Central memory CD8-positive, alpha-beta T cell (primary cell): ENCODE data around the gene NFIA.

ENCODE experiments used
- ATAC-seq: fragments of 150-1000 bp; cut with Tn5 transposase; replicated peaks from 2 replicates; pipeline ENCODE4 v1.10.0; 2022; ENCODE audit warnings: mild to moderate bottlenecking, moderate FRiP score, moderate number of reproducible peaks; ENCODE audit not compliant: poor library complexity, severe bottlenecking; ENCODE audit errors: extremely low read depth
- DNase-seq, 2 donors: peaks; one replicate each; pipeline ENCODE4 v3.0.0; 2021; ENCODE audit warnings: low spot score in 2 of 2
- H3K27ac Mint-ChIP-seq: one replicate; pipeline ENCODE4 v1.8.0; 2022; ENCODE audit warnings: low read depth, mild to moderate bottlenecking, moderate library complexity, mixed read lengths
- H3K27me3 Mint-ChIP-seq: one replicate; pipeline ENCODE4 v1.8.0; 2022; ENCODE audit warnings: mixed read lengths
- H3K36me3 Mint-ChIP-seq: one replicate; pipeline ENCODE4 v1.8.0; 2022; ENCODE audit warnings: mild to moderate bottlenecking, moderate library complexity, mixed read lengths; ENCODE audit not compliant: insufficient read depth
- H3K4me1 Mint-ChIP-seq: one replicate; pipeline ENCODE4 v1.8.0; 2022; ENCODE audit warnings: mixed read lengths
- H3K4me3 Mint-ChIP-seq: one replicate; pipeline ENCODE4 v1.8.0; 2022; ENCODE audit warnings: mild to moderate bottlenecking, moderate library complexity, mixed read lengths
- H3K9me3 Mint-ChIP-seq: one replicate; pipeline ENCODE4 v1.8.0; 2022; ENCODE audit warnings: mixed read lengths

The NFIA gene

DNA sequence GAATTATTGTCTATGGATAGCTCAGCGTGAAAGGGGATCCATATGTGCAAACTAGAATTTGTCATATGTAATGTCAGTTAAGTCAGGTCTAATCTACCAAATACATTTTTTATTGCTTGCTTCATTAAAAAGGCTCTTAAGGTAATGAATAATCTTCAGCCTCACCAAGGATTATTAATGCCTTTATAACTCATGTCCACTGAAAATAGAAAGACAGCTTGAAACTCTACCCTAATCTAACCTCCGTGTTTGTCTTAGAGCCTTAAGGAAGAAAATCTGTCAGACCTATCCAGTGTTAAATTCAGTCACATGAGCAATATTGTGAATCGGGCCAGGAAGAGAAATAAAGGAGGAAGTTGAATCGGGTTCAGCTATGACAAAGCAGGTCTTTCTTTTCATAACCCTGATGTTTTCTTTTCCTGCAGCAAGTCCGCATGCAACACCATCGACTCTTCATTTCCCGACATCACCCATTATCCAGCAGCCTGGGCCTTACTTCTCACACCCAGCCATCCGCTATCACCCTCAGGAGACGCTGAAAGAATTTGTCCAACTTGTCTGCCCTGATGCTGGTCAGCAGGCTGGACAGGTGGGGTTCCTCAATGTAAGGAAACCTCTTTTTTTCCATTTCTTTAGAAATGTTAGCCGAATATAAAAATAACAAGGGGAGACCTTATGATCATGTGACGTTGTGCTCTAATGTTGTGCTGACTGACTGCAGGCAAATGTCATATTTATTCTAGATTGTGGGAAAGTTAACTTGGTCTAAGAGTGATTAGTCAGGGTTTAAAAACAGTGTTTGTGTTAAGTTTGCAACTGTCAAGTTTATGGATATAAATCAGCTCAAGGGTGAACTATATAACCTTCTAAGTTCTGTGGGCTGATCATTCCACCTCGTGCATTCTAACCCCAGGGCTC is 321.6 kb downstream of the NFIA start:
- no peaks in the 10 kb centered on the region for H3K9me3 Mint-ChIP-seq
- H3K4me1 Mint-ChIP-seq: no peaks in the 10 kb centered on the region
- ATAC-seq (no peak), DNase-seq (no peak)
- H3K4me3 Mint-ChIP-seq: no peak overlapping the region
- H3K27me3 Mint-ChIP-seq: no peaks in the 10 kb centered on the region
- H3K27ac Mint-ChIP-seq: no peak overlapping the region
- peaks cover 4% of the 10 kb centered on the region for H3K36me3 Mint-ChIP-seq

DNA sequence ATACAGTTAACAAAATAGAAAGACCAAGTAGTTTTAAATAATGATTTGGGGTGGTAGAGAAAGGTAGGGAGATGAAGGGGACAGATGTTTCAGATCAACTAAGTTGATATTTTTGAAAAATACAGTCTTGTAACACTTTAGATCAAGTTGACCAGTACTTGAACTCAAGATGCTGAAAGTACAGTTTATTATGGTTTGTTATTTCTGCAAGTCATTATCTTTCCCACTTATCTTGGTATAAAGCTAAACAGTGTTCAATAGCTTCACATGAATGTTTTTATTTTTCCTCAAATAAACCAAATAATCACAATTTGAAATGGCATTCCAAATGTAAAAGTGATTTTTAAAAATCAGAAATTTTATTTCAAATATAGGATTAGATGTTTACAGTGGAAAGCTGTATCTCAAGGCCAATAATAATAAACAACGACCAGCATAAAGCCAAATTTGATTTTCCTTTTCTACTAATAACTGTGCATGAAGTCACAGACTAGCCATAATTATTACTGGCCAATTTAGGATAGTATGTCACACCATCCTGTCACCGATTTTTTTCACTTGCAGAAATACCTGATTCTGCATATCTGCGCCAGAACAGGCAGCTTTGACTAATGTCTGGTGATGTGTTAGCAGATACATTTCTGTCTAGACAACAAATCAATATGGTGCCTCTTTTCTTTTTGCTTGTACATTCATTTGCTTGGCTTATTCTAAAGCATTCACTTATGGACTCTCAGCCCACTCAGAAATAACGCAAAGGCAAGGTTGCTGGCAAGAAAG is 322.4 kb downstream of the NFIA start:
- Mint-ChIP-seq H3K4me3 (no peak overlapping the region), H3K4me1 (no peaks in the 10 kb centered on the region), H3K27me3 (no peaks in the 10 kb centered on the region), H3K27ac (no peak overlapping the region), H3K9me3 (no peaks in the 10 kb centered on the region), H3K36me3 (peaks cover 7% of the 10 kb centered on the region)
- no peak for DNase-seq
- ATAC-seq: no peak

- no peak for ATAC-seq
- Mint-ChIP-seq H3K4me1 (no peaks in the 10 kb centered on the region), H3K27me3 (no peaks in the 10 kb centered on the region), H3K36me3 (peaks cover 7% of the 10 kb centered on the region), H3K9me3 (no peaks in the 10 kb centered on the region), H3K4me3 (no peak overlapping the region), H3K27ac (no peak overlapping the region)
- no peak for DNase-seq
Observed at GRCh38 chr1:61406467-61406866, 324.1 kb downstream of the NFIA start.

- ATAC-seq (no peak), DNase-seq (no peak)
- no peaks in the 10 kb centered on the region for H3K27me3 Mint-ChIP-seq
- no peaks in the 10 kb centered on the region for H3K9me3 Mint-ChIP-seq
- H3K4me3 Mint-ChIP-seq: no peak overlapping the region
- no peaks in the 10 kb centered on the region for H3K4me1 Mint-ChIP-seq
- peaks cover 5% of the 10 kb centered on the region for H3K36me3 Mint-ChIP-seq
- no peak overlapping the region for H3K27ac Mint-ChIP-seq
Observed at GRCh38 chr1:61412601-61413000, 330.2 kb downstream of the NFIA start.

DNA sequence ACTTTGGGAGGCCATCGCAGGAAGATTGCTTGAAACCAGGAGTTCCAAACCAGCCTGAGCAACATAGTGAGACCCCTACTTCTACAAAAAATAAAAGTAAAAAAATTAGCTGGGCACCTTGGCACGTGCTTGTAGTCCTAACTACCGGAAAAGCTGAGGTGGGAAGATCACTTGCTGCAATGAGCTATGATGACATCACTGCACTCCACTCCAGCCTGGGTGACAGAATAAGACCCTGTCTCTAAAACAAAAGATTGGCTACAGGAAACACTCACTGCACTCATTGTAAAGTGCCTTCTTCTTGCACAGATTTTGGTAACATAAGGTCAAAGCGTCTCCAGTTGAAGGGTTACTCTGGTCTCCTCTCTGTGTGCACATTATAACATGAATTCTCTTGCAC is 336.8 kb downstream of the NFIA start:
- no peak overlapping the region for H3K4me3 Mint-ChIP-seq
- no peak for ATAC-seq
- no peaks in the 10 kb centered on the region for H3K4me1 Mint-ChIP-seq
- no peaks in the 10 kb centered on the region for H3K9me3 Mint-ChIP-seq
- no peaks in the 10 kb centered on the region for H3K27me3 Mint-ChIP-seq
- no peak for DNase-seq
- H3K36me3 Mint-ChIP-seq: no peaks in the 10 kb centered on the region
- H3K27ac Mint-ChIP-seq: no peak overlapping the region

- Mint-ChIP-seq H3K9me3 (no peaks in the 10 kb centered on the region), H3K4me3 (no peak overlapping the region), H3K27ac (no peak overlapping the region), H3K4me1 (no peaks in the 10 kb centered on the region), H3K36me3 (no peaks in the 10 kb centered on the region), H3K27me3 (no peaks in the 10 kb centered on the region)
- ATAC-seq (no peak), DNase-seq (no peak)
Observed at GRCh38 chr1:61419657-61420056, 337.3 kb downstream of the NFIA start.

GRCh38 chr1:61420243-61420642 is 337.9 kb downstream of the NFIA start:
- H3K27ac Mint-ChIP-seq: no peak overlapping the region
- H3K4me1 Mint-ChIP-seq: no peaks in the 10 kb centered on the region
- DNase-seq (no peak), ATAC-seq (no peak)
- no peaks in the 10 kb centered on the region for H3K9me3 Mint-ChIP-seq
- H3K27me3 Mint-ChIP-seq: no peaks in the 10 kb centered on the region
- no peak overlapping the region for H3K4me3 Mint-ChIP-seq
- no peaks in the 10 kb centered on the region for H3K36me3 Mint-ChIP-seq

DNA sequence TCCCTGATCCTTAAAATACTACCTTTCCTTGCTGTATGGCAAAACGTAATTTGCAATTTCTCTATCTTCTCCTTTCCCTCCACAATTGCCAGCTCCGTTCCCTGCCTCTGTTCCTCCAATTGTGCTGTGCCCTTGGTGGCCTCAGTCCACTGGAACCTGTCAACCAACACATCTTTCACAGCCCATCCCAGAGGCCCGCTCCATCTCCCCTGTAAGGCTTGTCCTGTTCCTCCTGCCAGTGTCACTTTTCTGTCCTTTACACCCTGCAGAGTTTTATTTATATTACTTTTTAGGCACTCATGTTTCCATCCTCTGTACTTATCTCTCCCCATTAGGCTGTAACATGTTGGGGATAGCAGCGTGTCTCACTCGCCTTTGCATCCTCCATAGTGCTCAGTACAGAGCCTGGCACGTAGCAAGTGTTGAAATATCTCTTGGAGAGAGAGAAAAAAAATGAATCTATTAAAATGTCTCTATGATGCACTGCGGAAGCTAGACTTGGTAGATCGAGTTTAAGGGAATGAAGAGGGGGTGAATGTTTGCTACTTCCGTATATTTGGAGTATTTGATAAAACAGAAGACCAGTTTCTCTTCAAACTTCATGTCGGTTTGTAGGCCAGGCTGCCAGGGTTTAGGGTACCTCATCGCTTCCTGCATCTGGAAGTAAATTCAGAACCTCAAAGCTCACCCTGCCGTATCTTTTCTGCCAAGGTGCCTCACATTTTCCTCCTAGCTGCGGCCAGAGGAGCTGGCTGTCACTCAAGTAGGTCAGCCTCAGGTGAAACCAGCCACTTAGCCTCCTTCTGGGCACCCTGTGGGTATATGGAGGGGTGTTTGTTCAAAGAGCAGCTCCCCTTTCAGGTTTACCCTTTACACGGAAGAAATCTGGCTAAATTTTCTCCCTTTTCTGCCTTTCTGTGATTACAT is 338.8 kb downstream of the NFIA start:
- DNase-seq (no peak), ATAC-seq (no peak)
- Mint-ChIP-seq H3K4me1 (no peaks in the 10 kb centered on the region), H3K27ac (no peak overlapping the region), H3K4me3 (no peak overlapping the region), H3K36me3 (no peaks in the 10 kb centered on the region), H3K9me3 (no peaks in the 10 kb centered on the region), H3K27me3 (no peaks in the 10 kb centered on the region)

GRCh38 chr1:61423643-61424042 is 341.3 kb downstream of the NFIA start:
- no peak for DNase-seq
- H3K36me3 Mint-ChIP-seq: no peaks in the 10 kb centered on the region
- H3K4me3 Mint-ChIP-seq: no peak overlapping the region
- no peaks in the 10 kb centered on the region for H3K9me3 Mint-ChIP-seq
- ATAC-seq: no peak
- H3K27ac Mint-ChIP-seq: no peak overlapping the region
- no peaks in the 10 kb centered on the region for H3K27me3 Mint-ChIP-seq
- no peaks in the 10 kb centered on the region for H3K4me1 Mint-ChIP-seq

DNA sequence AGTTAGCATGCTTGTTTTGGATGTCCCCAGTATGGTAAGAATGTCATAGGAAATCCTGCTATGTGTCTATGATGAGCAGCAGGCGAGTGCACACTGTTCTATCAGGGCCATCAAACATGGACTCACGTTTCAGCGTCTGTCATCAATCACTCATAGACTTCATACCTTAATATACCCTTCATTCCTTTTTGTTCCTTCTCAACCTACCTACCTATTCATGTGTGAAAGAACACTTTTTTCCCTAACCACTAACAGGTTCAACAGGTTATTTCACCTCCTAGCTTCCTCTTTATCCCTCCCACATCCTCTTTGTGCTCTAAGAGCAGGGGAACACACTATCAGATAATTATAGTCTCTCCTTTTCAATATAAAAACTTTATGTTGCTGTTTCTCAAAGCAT is 342.0 kb downstream of the NFIA start:
- no peak for DNase-seq
- H3K4me1 Mint-ChIP-seq: no peaks in the 10 kb centered on the region

GRCh38 chr1:61425040-61425439 is 342.7 kb downstream of the NFIA start:
- no peaks in the 10 kb centered on the region for H3K36me3 Mint-ChIP-seq
- H3K4me1 Mint-ChIP-seq: no peaks in the 10 kb centered on the region
- no peak for ATAC-seq
- no peak overlapping the region for H3K4me3 Mint-ChIP-seq
- H3K27me3 Mint-ChIP-seq: no peaks in the 10 kb centered on the region
- no peak for DNase-seq
- no peaks in the 10 kb centered on the region for H3K9me3 Mint-ChIP-seq
- H3K27ac Mint-ChIP-seq: no peak overlapping the region

More for the DNA sequence above, 342.0 kb downstream of the NFIA start:
- H3K36me3 Mint-ChIP-seq: no peaks in the 10 kb centered on the region
- H3K9me3 Mint-ChIP-seq: no peaks in the 10 kb centered on the region
- H3K27me3 Mint-ChIP-seq: no peaks in the 10 kb centered on the region
- H3K27ac Mint-ChIP-seq: no peak overlapping the region
- no peak for ATAC-seq
- H3K4me3 Mint-ChIP-seq: no peak overlapping the region

- DNase-seq (no peak), ATAC-seq (no peak)
- Mint-ChIP-seq H3K4me1 (no peaks in the 10 kb centered on the region), H3K36me3 (no peaks in the 10 kb centered on the region), H3K27ac (no peak overlapping the region), H3K27me3 (no peaks in the 10 kb centered on the region), H3K9me3 (no peaks in the 10 kb centered on the region), H3K4me3 (no peak overlapping the region)
Observed at GRCh38 chr1:61426254-61426653, 343.9 kb downstream of the NFIA start.
